Glutamatergic neuron (in vitro differentiated cells): ENCODE results near the gene DLGAP5. TPM values are rescaled to one million over a fixed set of nuclear protein-coding genes. Genes with fewer than 3 reads are reported as not detected.

Source experiments
- DNase-seq: peaks from one replicate; pipeline ENCODE4 v3.0.0; 2022
- H3K27ac Mint-ChIP-seq: one replicate; pipeline ENCODE4 v1.8.0; 2020; ENCODE audit warnings: mild to moderate bottlenecking, mixed read lengths, inconsistent platforms; ENCODE audit not compliant: unreplicated experiment
- H3K27me3 Mint-ChIP-seq: one replicate; pipeline ENCODE4 v1.8.0; 2020; ENCODE audit warnings: mild to moderate bottlenecking, moderate library complexity, mixed read lengths, inconsistent platforms; ENCODE audit not compliant: unreplicated experiment
- H3K36me3 Mint-ChIP-seq: one replicate; pipeline ENCODE4 v1.8.0; 2020; ENCODE audit warnings: mild to moderate bottlenecking, mixed read lengths, inconsistent platforms; ENCODE audit not compliant: unreplicated experiment
- H3K4me1 Mint-ChIP-seq: one replicate; pipeline ENCODE4 v1.8.0; 2020; ENCODE audit warnings: mild to moderate bottlenecking, low read depth, mixed read lengths, inconsistent platforms; ENCODE audit not compliant: unreplicated experiment
- H3K4me3 Mint-ChIP-seq: one replicate; pipeline ENCODE4 v1.8.0; 2020; ENCODE audit warnings: mild to moderate bottlenecking, mixed read lengths, inconsistent platforms; ENCODE audit not compliant: unreplicated experiment
- H3K9me3 Mint-ChIP-seq: one replicate; pipeline ENCODE4 v1.8.0; 2020; ENCODE audit warnings: mild to moderate bottlenecking, moderate library complexity, mixed read lengths, inconsistent platforms; ENCODE audit not compliant: unreplicated experiment
- total RNA-seq: library from RNA; stranded (reverse); fragmentation: NEBNext Ultra II Directional; extraction: Animal tissue kit (Norgen Biotek cat#: 25700); gene quantifications from one replicate; pipeline ENCODE4 v1.2.1, GENCODE V29; 2021; ENCODE audit not compliant: unreplicated experiment
- TF ChIP-seq, protein P1 (sequence below): fragments of 200-600 bp; sonication (generic); IDR thresholded peaks from one replicate; pipeline ENCODE4 v1.5.0; 2021; ENCODE audit not compliant: partially characterized antibody, unreplicated experiment

DLGAP5 gene
- total RNA-seq, 1 donor from 2014 or later = 8.2 TPM

DNA sequence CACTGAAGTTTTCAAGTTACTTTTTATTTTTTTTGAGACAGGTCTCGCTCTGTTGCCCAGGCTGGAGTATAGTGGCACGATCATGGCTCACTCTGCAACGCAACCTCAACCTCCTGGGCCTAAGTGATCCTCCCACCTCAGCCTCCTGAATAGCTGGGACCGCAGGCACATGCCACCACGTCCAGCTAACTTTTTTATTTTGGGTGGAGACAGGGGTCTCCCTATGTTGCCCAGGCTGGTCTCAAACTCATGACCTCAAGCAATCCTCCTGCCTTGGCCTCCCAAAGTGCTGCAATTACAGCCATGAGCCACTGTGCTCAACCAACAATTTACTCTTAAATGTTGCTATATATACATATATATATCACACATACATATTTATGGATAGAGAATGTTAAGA is 89.7 kb downstream of the DLGAP5 start:
- Mint-ChIP-seq H3K36me3 (peaks cover 7% of the 10 kb centered on the region), H3K27me3 (peaks cover 4% of the 10 kb centered on the region), H3K27ac (no peak overlapping the region), H3K4me1 (no peaks in the 10 kb centered on the region), H3K9me3 (peaks cover 2% of the 10 kb centered on the region), H3K4me3 (no peak overlapping the region)
- DNase-seq = no peak
- TF ChIP-seq, protein P1, sequence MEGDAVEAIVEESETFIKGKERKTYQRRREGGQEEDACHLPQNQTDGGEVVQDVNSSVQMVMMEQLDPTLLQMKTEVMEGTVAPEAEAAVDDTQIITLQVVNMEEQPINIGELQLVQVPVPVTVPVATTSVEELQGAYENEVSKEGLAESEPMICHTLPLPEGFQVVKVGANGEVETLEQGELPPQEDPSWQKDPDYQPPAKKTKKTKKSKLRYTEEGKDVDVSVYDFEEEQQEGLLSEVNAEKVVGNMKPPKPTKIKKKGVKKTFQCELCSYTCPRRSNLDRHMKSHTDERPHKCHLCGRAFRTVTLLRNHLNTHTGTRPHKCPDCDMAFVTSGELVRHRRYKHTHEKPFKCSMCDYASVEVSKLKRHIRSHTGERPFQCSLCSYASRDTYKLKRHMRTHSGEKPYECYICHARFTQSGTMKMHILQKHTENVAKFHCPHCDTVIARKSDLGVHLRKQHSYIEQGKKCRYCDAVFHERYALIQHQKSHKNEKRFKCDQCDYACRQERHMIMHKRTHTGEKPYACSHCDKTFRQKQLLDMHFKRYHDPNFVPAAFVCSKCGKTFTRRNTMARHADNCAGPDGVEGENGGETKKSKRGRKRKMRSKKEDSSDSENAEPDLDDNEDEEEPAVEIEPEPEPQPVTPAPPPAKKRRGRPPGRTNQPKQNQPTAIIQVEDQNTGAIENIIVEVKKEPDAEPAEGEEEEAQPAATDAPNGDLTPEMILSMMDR = no peak

DNA sequence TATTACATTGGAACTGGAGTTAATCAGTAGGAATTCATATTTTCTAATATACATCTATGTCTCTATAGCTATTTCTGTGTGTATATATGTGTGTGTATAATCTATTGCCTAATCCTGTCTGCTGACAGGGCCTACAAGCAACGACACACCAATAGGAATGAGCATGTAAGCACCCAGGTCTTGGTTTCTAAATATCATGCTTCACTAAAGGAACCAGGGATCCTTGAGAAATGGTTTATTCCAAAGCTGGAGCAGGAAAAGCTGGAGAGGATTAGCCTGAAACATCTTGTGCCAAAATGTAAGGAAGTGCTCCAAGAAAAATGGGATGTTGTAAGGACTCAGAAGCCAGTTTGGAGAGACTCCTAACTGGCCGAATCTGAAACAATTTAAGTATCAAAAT is 91.6 kb downstream of the DLGAP5 start:
- no peaks in the 10 kb centered on the region for H3K4me1 Mint-ChIP-seq
- peaks cover 2% of the 10 kb centered on the region for H3K9me3 Mint-ChIP-seq
- no peak for DNase-seq
- TF ChIP-seq, protein P1 = no peak
- H3K36me3 Mint-ChIP-seq = peaks cover 7% of the 10 kb centered on the region
- peaks cover 4% of the 10 kb centered on the region for H3K27me3 Mint-ChIP-seq
- H3K4me3 Mint-ChIP-seq = no peak overlapping the region
- no peak overlapping the region for H3K27ac Mint-ChIP-seq

DNA sequence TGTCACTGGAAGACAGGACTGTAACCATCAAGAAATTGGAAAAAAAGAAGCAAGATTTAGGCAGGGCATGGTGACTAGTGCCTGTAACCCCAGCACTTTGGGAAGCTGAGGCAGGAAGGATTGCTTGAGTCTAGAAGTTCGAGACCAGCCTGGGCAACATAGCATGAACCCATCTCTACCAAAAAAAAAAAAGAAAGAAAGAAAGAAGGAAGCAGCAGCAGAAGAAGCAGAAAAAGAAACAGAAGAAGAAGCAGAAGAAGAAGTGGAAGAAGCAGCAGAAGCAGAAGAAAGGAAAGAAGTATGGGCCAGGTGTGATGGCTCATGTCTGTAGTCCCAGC is 92.9 kb downstream of the DLGAP5 start:
- Mint-ChIP-seq H3K36me3 (no peaks in the 10 kb centered on the region), H3K9me3 (no peaks in the 10 kb centered on the region), H3K4me3 (no peak overlapping the region), H3K27me3 (peaks cover 1% of the 10 kb centered on the region), H3K4me1 (no peaks in the 10 kb centered on the region), H3K27ac (no peak overlapping the region)
- TF ChIP-seq, protein P1 = no peak
- DNase-seq = no peak

Other genes with a start within 250 kb of the DLGAP5 start
- 13.9 TPM for gene WDHD1, start 164.5 kb downstream of the DLGAP5 start, total RNA-seq
- 39.1 TPM for gene SOCS4, start 164.3 kb downstream of the DLGAP5 start, total RNA-seq
- gene MAPK1IP1L, start 139.9 kb downstream of the DLGAP5 start, total RNA-seq = 97.9 TPM
- gene LGALS3, start 62.3 kb downstream of the DLGAP5 start, total RNA-seq = not detected
- 13.6 TPM for gene FBXO34, start 79.8 kb upstream of the DLGAP5 start, total RNA-seq
- gene ATG14, start 220.2 kb upstream of the DLGAP5 start, total RNA-seq = 13.5 TPM
- gene TBPL2, start 249.0 kb upstream of the DLGAP5 start, total RNA-seq = not detected